GM08714 (cell line): ENCODE data around the gene RAET1G.
"Not testable (repeated sequence)": the region's sequence is repeated elsewhere in the genome, so short reads cannot be mapped to it uniquely, and the experiment has no call there.

ENCODE experiments used
- H3K4me3 ChIP-seq: fragments of 200-500 bp; sonication (Bioruptor generic); 2 replicates; pipeline ENCODE4 v1.5.1; 2014; ENCODE audit warnings: mild to moderate bottlenecking, low read length, inconsistent platforms
- ZNF274 ChIP-seq: IDR thresholded peaks from 2 replicates; pipeline ENCODE4 v1.6.1; 2012; ENCODE audit warnings: mild to moderate bottlenecking, low read depth, low read length

RAET1G gene

DNA sequence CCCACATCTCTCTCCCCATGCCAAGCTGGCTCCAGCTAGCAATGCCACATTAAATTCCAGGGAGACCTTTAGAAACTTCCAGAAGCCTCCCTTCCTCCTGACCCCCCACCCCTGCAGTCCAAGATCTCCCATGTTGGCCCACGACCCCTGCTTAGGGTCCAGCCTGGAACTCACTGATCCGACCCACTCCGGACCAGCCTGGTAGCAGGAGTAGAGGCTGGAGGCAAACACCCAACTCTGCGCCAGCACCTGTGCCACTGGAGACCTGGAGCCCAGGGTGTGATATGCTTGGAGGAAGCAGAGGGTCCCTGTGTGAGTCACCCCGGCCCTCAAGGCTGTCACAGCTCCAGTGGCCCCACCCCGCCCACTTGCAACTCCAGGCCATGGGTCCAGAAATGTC lies 37.6 kb upstream of the RAET1G start:
- no peak for TF ChIP-seq ZNF274

DNA sequence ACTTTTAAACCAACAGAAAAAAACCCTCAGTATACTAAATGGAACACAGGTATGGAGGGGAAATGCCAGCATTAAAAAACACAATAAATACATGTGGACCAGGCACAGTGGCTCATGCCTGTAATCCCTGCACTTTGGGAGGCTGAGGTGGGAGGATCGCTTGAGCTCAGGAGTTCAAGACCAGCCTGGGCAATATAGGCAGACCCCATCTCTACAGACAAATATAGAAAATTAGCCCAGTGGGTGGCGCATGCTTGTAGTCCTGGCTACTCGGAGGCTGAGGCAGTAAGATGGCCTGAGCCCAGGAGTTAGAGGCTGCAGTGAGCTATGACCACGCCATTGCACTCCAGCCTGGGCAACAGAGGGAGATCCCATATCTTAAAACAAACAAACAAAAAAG lies 36.9 kb upstream of the RAET1G start:
- not testable (repeated sequence) for H3K4me3 ChIP-seq

More for the DNA sequence above, 37.6 kb upstream of the RAET1G start:
- H3K4me3 ChIP-seq: no peak overlapping the region

DNA sequence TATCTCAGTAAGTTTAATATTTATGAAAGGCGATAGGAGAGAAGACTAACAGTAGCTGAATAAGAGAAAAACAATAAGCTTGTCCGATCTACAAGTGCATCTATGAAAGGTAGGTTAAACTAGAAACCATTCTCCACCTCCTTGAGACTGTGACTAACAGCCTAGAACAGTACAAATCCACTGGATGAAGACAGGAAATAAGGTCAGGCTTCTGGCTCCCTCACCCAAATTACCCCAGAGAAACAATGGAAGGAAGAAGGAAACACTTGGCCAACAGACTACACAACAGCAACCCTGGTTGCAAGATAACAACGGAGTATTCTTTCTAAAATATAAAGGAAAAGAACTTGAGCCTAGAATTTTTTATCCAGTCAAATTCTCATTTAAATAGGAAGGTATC lies 35.2 kb upstream of the RAET1G start:
- not testable (repeated sequence) for H3K4me3 ChIP-seq

DNA sequence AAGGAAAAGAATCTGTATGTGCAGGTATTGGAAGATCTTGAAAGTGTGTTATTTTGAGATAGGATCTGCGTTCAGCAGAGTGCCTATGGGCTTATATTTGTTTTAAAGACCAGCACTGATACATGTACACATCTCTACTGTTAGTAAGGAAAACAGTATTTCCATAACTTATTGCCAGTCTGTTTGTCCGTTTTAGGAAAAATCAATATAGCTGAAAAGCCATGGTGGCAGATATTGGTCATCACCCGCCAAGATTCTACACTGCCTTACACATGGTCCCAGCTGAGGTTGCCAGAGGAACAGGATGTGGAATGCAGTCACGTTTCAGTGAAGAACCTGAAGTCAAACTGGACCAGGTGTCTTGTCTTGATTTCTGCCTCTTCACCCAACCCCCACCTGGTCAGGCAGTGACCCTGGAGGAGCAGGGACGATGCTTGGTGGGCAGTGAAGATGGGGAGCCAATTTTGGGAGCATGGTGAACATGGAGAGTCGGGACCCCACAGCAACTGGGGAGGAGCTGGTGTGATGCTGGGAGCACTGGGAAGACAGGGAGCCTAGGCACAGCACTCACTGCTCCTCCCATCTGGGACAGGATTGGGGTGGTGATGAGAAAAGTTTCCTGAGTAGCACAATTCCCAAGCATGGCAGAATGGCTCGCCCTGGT lies 32.9 kb upstream of the RAET1G start:
- H3K4me3 ChIP-seq: not testable (repeated sequence)

DNA sequence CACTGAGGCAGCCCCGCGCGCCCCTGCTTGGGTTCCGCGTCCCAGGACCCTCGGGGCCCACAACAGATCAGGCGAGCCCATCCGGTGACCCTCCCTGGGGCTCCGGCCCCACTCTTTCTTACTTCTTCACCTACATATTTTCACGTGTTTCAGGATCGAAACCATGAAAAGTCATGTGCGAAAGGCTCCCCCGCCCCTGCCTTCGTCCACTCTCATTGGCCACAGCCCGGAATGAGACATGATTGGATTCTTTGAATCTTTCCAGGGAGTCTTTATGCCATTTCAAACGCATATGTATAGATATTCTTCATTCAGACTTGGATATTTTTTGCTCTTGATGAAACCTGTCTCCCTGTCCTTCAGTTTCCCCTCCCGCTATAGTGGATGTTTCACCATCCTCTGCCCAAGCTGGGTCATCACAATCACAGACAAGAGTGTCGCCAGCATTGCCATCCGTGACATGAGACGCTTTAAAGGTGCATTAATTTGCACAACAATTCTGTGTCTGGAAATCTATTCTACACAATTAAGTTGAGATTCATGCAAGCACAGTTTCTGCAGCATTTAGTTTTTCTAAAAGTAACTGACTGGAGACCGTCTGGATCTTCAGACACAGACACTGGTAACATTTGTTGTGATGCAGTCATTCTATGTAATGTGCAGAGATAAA lies 32.2 kb upstream of the RAET1G start:
- not testable (repeated sequence) for H3K4me3 ChIP-seq

DNA sequence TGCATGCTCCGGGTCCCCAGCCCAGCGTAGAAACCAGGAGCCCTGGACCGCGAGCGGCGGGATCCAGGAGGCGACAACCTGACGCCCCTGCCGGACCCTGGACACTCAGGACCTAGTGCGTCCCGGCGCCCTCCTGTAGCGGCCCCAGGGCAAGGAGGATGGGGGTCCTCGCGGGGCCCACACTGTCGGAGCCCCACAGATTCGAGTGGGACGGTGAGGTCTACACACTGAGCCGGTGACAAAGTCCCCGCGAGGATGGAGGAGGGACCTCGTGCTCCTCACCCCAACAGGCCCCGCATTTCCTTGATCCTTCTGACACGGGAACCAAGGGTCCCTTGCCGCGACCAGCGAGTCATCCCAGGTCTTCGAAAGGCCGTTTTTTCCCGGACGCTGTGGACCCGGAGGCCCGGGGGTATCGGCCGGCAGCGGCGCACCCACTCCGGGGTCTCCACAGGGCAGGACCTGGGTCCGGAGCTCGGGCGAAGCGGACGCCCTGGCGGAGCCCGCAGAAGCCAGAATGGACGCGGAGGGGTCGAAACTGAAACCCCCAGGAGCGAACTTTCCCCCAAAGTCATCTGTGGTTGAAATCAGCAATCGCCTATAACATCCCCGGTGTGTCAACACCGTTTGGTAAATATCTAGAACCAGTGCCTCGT lies 31.5 kb upstream of the RAET1G start:
- not testable (repeated sequence) for H3K4me3 ChIP-seq

DNA sequence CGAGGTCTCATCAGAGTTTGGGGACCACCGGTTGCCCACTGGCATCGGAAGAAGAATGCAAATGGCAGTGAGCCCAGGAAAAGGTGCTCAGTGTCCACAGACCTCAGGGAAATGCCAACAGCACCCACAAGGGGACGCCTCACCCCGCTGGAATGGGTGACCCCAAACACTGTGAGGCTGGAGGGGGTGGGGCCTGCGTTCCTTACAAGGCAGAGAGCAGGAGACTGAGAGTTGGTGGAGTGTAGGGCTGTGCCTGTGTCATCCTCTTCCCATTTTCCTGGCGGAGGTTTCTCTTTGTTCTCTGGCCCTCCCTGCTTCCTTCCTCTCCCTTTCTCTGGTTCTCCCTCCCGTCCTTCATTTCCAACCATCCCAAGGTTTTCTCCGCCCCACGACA lies 31.0 kb upstream of the RAET1G start:
- H3K4me3 ChIP-seq: not testable (repeated sequence)

DNA sequence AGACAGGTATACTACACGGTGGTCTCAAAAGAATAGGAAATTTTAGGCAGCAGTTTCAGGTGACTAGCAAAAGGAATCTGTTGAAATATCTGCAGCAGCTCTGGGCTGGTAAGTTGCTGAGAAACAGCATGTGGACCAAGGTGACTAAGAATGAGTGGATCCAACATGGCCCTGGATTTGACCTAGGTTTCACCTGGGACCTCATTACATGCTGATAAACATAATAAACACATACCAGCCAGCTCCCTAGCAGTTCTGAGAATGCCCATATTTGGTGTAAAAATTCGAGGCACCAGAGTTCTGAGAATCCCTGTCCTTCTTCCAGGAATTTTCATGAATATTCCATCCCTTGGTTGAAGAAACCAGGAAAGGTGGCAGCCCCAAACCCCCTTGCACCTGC lies 30.5 kb upstream of the RAET1G start:
- H3K4me3 ChIP-seq: not testable (repeated sequence)

DNA sequence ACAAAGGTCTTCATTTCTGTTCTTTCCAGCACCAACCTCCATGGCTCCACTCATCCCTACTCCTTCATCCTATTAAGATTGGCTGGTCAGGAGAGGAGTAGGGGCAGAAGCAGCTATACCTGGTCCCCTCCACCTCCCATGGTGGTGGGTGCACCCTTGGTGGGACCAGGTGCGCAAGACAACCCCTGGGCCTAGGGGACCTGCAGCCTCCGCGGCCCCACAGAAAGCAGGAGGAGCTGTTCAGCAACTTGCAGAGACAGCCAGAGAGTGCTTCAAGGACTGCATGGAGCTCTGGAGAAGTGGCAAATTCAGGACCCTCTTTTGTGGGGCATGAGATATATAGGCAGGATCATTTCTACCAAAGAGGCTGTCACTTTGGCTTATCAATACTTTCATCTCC lies 28.7 kb upstream of the RAET1G start:
- no peak for TF ChIP-seq ZNF274
- H3K4me3 ChIP-seq: no peak overlapping the region

DNA sequence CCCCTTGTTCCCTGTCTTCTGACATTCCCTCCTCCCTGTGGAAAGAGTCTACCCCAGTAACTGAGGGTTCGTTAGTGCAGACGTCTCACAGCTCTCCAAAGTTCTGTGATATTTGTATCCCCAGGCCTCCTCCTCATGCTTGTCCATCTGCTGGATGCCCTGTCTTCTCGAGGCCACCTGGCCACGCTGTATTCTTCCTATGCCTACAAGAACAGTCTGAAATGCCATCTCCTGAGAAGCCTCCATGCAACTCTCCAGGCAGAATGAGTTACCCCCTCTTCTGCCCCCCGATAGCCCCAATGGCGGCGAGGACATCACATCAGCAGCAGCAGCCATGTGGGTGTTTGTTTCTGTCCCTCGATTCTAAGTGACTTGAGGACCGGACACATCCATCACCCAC lies 28.2 kb upstream of the RAET1G start:
- H3K4me3 ChIP-seq: no peak overlapping the region
- TF ChIP-seq ZNF274: no peak

DNA sequence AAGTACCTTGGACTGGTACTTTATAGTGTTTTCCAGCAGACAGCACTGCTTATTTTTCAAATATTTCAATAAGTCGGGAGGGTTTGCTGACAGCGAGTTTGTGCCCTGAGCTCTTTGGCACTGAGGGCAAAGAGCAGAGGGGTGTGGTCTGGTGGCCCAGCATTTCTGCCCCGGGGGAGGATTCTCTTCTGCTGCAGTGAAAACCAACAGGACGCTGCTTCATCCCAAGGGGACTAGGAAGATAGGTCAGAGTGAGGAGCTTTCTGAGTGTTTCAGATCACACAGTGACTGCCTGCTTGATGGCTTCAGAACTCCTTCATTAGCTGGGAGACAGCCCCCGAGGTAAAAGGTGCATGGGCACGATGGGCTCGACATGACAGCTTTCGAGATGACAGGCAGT lies 27.5 kb upstream of the RAET1G start:
- H3K4me3 ChIP-seq: no peak overlapping the region
- TF ChIP-seq ZNF274: no peak

DNA sequence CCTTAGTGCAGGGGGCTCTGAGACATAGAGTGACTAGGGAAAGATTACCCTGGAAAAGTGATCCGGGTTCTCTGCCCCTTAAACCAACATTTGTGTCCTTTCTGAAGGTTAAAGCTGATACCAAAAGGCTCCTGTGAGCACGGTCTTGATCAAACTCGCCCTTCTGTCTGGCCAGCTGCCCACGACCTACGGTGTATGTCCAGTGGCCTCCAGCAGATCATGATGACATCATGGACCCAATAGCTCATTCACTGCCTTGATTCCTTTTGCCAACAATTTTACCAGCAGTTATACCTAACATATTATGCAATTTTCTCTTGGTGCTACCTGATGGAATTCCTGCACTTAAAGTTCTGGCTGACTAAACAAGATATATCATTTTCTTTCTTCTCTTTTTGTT lies 25.7 kb upstream of the RAET1G start:
- no peak overlapping the region for H3K4me3 ChIP-seq
- TF ChIP-seq ZNF274: no peak

DNA sequence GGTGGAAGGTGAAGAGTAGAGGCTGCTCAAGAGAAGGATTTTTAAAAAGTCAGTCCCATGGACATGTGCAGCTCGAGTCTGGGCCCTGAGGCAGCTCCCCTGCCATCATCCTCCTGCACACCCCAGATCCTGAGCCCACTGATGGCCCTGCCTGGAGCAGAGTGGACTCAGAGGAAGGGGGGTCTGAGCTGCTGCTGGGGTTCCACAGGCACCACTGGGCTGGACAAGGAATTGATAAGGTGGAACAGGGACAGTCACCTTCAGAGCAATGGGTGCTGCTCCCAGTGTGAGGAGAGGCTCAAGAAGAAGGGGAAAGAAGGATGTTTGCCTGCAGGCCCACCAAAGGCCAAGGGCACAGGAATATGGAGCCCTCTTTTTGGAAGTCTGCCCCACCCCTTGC lies 25.1 kb upstream of the RAET1G start:
- H3K4me3 ChIP-seq: no peak overlapping the region
- no peak for TF ChIP-seq ZNF274

DNA sequence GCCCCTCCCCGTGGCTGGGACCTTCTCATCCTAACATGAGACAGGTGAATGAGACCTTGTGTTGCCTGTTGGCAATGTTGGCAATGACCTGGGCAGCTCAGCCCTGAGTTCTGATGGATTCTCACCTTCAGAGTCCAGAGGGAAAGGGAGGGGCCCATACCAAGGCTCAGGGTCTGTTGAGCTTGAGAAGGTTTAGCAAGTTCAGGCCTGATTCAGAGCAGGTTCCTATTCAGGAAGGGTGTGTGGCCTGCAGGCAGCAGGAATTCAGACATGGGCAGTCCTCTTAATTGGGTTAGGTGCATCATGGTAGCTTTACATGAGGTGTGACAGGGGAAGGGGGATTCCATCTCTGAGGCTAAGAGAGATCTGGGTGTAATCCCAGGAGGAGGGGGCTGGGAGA lies 24.6 kb upstream of the RAET1G start:
- not testable (repeated sequence) for H3K4me3 ChIP-seq

DNA sequence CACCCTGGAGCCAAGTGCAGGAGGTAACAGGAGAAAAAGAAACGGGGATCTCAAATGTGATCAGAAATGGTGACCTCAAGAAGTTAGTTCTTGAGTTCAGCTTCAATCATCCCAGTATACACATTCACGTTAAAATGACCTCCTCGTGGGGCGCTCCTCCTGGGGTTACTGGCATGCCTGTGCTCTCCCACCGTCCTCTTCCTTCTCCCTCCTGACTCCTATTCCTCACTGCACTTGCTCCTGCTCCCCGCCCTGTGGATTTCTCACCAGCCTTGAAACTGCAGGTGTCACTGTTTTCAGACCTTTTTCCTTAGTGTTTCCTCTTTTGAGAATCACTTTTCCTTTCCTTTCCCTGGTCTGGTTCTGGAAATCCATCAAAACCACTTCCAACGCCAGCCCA lies 23.7 kb upstream of the RAET1G start:
- H3K4me3 ChIP-seq: not testable (repeated sequence)

DNA sequence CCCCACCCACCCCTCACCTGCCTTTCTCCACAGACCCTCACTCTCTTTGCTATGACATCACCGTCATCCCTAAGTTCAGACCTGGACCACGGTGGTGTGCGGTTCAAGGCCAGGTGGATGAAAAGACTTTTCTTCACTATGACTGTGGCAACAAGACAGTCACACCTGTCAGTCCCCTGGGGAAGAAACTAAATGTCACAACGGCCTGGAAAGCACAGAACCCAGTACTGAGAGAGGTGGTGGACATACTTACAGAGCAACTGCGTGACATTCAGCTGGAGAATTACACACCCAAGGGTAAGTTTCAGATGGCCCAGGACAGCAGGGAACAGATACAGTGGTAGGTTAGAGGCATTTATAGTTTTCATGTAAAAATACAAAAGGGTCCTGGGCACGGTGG lies 22.4 kb upstream of the RAET1G start:
- H3K4me3 ChIP-seq: not testable (repeated sequence)

DNA sequence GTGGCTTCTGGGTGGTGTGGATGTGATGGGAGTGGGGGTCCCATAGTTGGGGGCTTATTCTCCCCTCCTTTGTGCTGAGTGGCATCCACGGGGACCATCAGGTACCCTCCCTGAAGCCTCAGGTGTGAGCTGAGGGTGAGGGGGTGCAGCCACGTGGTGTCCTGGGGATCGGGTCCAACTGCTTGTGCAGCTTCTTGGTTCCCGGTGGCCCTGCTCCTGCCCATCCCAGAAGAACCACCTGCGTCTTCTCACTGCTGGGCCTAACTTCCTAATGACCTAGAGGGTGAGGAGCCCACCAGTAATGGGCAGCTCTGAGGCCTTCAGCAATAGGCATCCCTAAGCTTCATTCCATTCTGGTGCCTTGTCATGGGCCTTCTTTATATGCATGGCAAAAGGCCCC lies 20.4 kb upstream of the RAET1G start:
- not testable (repeated sequence) for H3K4me3 ChIP-seq
